ENCODE data around the gene RAPGEF3. TPM values are rescaled to one million over a fixed set of nuclear protein-coding genes. Genes with fewer than 3 reads are reported as not detected.

The RAPGEF3 gene
- total RNA-seq, 1 donor from 2014 or later: 9.0 TPM

GRCh38 chr12:47686645-47687240, 71.9 kb downstream of the RAPGEF3 start:
- DNase-seq: no peak

Other genes with a start within 250 kb of the RAPGEF3 start
- gene RPAP3, start 52.9 kb downstream of the RAPGEF3 start, total RNA-seq: 24.3 TPM
- not detected for gene ENDOU, start 33.4 kb downstream of the RAPGEF3 start, total RNA-seq
- gene SLC48A1, start 14.4 kb upstream of the RAPGEF3 start, total RNA-seq: 11.1 TPM
- 5.9 TPM for gene HDAC7, start 61.0 kb upstream of the RAPGEF3 start, total RNA-seq
- gene VDR, start 146.1 kb upstream of the RAPGEF3 start, total RNA-seq: not detected
- gene TMEM106C, start 204.7 kb upstream of the RAPGEF3 start, total RNA-seq: 73.6 TPM
- 0.78 TPM for gene COL2A1, start 245.6 kb upstream of the RAPGEF3 start, total RNA-seq

All from occipital lobe (tissue), 2 donors.